ENCODE results near the gene ZNF320.
"Not testable (repeated sequence)": the region's sequence is repeated elsewhere in the genome, so short reads cannot be mapped to it uniquely, and the experiment has no call there.

Gene ZNF320

GRCh38 chr19:52897138-52897935 is at the start of gene ZNF320:
Gene ZNF320, minus strand, starts transcription at chr19:52897635. Its CDS starts 7,380 bp downstream, at chr19:52890255.
- DNase-seq: peak; percentile 98

- peak; percentile 45 for DNase-seq
Observed at GRCh38 chr19:52946322-52947310, 49.2 kb upstream of the ZNF320 start.

GRCh38 chr19:52945652-52946321 is 48.4 kb upstream of the ZNF320 start:
- no peak for DNase-seq

- DNase-seq: not testable (repeated sequence)
Observed at GRCh38 chr19:52944703-52945493, 47.5 kb upstream of the ZNF320 start.

- no peak for DNase-seq
Observed at GRCh38 chr19:52943884-52944643, 46.6 kb upstream of the ZNF320 start.

GRCh38 chr19:52943134-52943883 is 45.9 kb upstream of the ZNF320 start:
- DNase-seq: no peak

GRCh38 chr19:52942386-52943133 is 45.1 kb upstream of the ZNF320 start:
- DNase-seq: peak; percentile 96

GRCh38 chr19:52941941-52942385 is 44.5 kb upstream of the ZNF320 start:
- peak; percentile 54 for DNase-seq

- DNase-seq: not testable (repeated sequence)
Observed at GRCh38 chr19:52941523-52941922, 44.1 kb upstream of the ZNF320 start.

- DNase-seq: not testable (repeated sequence)
Observed at GRCh38 chr19:52940905-52941304, 43.5 kb upstream of the ZNF320 start.

GRCh38 chr19:52938761-52939160 is 41.3 kb upstream of the ZNF320 start:
- DNase-seq: no peak

- DNase-seq: no peak
Observed at GRCh38 chr19:52936954-52937325, 39.5 kb upstream of the ZNF320 start.

GRCh38 chr19:52936151-52936953 is 38.9 kb upstream of the ZNF320 start:
- no peak for DNase-seq

GRCh38 chr19:52935434-52935833 is 38.0 kb upstream of the ZNF320 start:
- no peak for DNase-seq

GRCh38 chr19:52924641-52925040 is 27.2 kb upstream of the ZNF320 start:
- not testable (repeated sequence) for DNase-seq

GRCh38 chr19:52923778-52924593 is 26.6 kb upstream of the ZNF320 start:
- DNase-seq: no peak

GRCh38 chr19:52922841-52923777 is 25.7 kb upstream of the ZNF320 start, which contains the start of gene ZNF888:
Gene ZNF888, minus strand, starts transcription at chr19:52923428. Its CDS starts 5,555 bp downstream, at chr19:52917873.
- peak; percentile 91 for DNase-seq

All from right hindlimb (tissue), 1 donor.